Measurements from ENCODE around the gene CXCR5. TPM values are rescaled to one million over a fixed set of nuclear protein-coding genes. Genes with fewer than 3 reads are reported as not detected.

Gene CXCR5
- total and polyA plus RNA-seq, 8 donors = 0.10 TPM; not detected in 7

DNA sequence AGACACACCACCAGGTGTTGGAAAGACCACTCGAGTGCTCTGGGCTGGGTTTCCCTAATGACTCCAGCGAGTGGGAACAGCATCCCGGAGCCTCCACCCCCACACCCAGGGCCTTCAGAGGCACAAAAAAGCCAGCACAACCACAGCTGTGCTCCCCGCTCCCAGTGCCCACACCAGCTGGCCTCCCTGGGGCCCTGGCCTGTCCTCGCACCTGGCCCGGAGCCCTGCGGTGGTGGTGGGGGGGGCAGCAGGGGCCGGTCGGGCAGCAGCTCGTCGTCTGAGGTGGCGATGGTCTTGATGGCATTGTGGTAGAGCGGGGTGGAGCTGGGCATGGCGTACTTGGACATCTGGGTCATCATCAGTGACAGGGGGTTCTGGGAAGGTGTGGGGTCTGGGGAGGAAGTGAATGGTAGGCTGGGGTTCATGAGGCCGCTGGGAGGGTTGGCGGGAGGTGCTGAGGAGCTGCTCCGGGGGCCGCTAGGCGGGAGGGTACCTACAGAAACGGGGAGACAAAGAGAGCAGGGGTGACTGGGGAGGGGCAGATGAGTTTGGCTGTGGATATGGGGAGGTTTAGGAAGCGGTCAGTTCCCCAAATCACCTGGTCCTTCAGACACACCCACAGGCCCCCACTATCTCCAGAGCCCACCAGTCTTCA is 16.1 kb downstream of the CXCR5 start:
- DNase-seq (peak in 2 of 4 donors; percentile 29 to 65), ATAC-seq (no peak)
- TF ChIP-seq, protein P1, sequence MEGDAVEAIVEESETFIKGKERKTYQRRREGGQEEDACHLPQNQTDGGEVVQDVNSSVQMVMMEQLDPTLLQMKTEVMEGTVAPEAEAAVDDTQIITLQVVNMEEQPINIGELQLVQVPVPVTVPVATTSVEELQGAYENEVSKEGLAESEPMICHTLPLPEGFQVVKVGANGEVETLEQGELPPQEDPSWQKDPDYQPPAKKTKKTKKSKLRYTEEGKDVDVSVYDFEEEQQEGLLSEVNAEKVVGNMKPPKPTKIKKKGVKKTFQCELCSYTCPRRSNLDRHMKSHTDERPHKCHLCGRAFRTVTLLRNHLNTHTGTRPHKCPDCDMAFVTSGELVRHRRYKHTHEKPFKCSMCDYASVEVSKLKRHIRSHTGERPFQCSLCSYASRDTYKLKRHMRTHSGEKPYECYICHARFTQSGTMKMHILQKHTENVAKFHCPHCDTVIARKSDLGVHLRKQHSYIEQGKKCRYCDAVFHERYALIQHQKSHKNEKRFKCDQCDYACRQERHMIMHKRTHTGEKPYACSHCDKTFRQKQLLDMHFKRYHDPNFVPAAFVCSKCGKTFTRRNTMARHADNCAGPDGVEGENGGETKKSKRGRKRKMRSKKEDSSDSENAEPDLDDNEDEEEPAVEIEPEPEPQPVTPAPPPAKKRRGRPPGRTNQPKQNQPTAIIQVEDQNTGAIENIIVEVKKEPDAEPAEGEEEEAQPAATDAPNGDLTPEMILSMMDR (IDR thresholded peaks at IDR 0.05) = no peak
- Histone ChIP-seq H3K9me3 (no peaks in the 10 kb centered on the region), H3K36me3 (peaks cover 0 to 83% of the 10 kb centered on the region in 2 donors), H3K4me3 (no peak overlapping the region), H3K27ac (no peak overlapping the region), H3K4me1 (peaks cover 0 to 11% of the 10 kb centered on the region in 2 donors), H3K27me3 (no peaks in the 10 kb centered on the region)
- intact Hi-C loops (cut with DNase I) = no loop called here

DNA sequence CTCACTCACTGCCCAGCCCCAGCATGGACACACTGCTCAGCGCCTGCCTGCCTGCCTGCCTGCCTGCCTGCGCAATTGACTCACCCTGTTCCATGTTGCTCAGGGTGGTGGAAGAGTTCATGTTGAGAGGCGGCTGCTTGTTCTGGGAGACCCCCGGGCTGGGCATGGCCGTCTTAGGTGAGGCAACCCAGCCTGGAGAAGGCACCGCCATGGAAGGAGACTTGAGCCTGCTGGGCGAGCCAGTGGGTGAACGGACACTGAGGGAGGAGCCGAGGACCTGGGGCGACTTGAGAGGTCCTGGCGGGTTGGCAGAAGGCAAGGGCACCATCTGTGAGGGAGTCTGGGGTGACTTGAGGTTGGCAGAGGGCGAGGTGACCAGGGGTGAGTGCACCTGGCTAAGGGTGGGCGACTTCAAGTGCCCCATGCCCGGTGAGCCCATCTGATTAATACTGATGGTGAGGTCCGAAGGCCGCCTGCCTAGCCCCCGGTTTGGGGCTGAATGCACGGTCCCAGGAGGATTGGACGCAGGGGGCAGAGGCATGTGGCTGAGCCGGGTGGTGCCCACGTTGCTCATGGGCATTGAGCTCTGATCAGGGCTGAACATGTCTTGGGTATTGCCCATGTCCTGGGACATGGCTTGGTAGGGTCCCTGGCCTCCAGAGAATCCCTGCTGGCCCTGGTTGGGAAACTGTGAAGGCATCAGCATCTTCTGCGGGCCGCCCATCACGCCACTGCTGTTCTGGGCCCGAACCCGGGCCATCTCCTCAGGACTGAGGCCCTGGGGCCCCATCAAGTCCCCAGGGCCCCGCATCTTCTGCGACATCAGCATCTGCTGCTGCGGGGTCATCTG is 17.1 kb downstream of the CXCR5 start:
- no peaks in the 10 kb centered on the region for H3K9me3 ChIP-seq
- ATAC-seq (no peak), DNase-seq (peak in 1 of 4 donors; percentile 60)
- TF ChIP-seq, protein P1 (IDR thresholded peaks at IDR 0.05) = no peak
- intact Hi-C loops (cut with DNase I) = no loop called here
- H3K4me1 ChIP-seq = peaks cover 0 to 11% of the 10 kb centered on the region in 2 donors
- no peak overlapping the region for H3K27ac ChIP-seq
- peaks cover 0 to 92% of the 10 kb centered on the region in 2 donors for H3K36me3 ChIP-seq
- no peaks in the 10 kb centered on the region for H3K27me3 ChIP-seq
- H3K4me3 ChIP-seq = no peak overlapping the region

- H3K4me3 ChIP-seq = no peak overlapping the region
- no peaks in the 10 kb centered on the region for H3K9me3 ChIP-seq
- TF ChIP-seq, protein P1 (IDR thresholded peaks at IDR 0.05) = no peak
- peak in 1 of 4 donors; percentile 72 for DNase-seq
- no peaks in the 10 kb centered on the region for H3K27me3 ChIP-seq
- peak; percentile 5 for ATAC-seq
- intact Hi-C loops (cut with DNase I) = no loop called here
- peaks cover 0 to 8% of the 10 kb centered on the region in 2 donors for H3K4me1 ChIP-seq
- peaks cover 0 to 95% of the 10 kb centered on the region in 2 donors for H3K36me3 ChIP-seq
- H3K27ac ChIP-seq = no peak overlapping the region
These were observed 18.0 kb downstream of the CXCR5 start for GRCh38 chr11:118901494-118902335.

- peaks cover 0 to 95% of the 10 kb centered on the region in 2 donors for H3K36me3 ChIP-seq
- no peak overlapping the region for H3K27ac ChIP-seq
- intact Hi-C loops (cut with DNase I) = no loop called here
- TF ChIP-seq, protein P1 (IDR thresholded peaks at IDR 0.05) = no peak
- no peaks in the 10 kb centered on the region for H3K27me3 ChIP-seq
- DNase-seq (peak in 1 of 4 donors; percentile 66), ATAC-seq (no peak)
- no peaks in the 10 kb centered on the region for H3K9me3 ChIP-seq
- H3K4me1 ChIP-seq = peaks cover 6 to 10% of the 10 kb centered on the region in 2 donors
- H3K4me3 ChIP-seq = no peak overlapping the region
These were observed 18.9 kb downstream of the CXCR5 start for GRCh38 chr11:118902336-118903203.
